HEK293 (cell line): Measurements from ENCODE around the gene HLA-DPB1.

Experiments
- CTCF ChIA-PET: fragments of 350-600 bp; formaldehyde crosslinking; extraction: SDS; loops from one replicate; lab custom pipeline; 2021; ENCODE audit warnings: antibody characterized with exemption; lab: Yijun Ruan, JAX
- POLR2A ChIA-PET: fragments of 300-600 bp; formaldehyde crosslinking; extraction: SDS; loops from one replicate; lab custom pipeline; 2020; ENCODE audit warnings: antibody characterized with exemption, inconsistent platforms; lab: Yijun Ruan, JAX
- H3K27ac ChIP-seq: fragments of 200-500 bp; sonication (Bioruptor generic); 2 replicates; pipeline ENCODE4 v1.5.1; 2014; ENCODE audit warnings: low read depth, low read length, control low read depth, inconsistent platforms; ENCODE audit errors: extremely low read depth
- H3K36me3 ChIP-seq, 2 experiments: fragments of 200-500 bp in 1 of 2; sonication (Bioruptor generic) in 1 of 2; 1 replicate in 1 of 2; 2 replicates in 1 of 2; pipeline ENCODE4 v1.5.1; 2014 to 2017; ENCODE audit warnings: inconsistent platforms in 2 of 2, low read length in 2 of 2; ENCODE audit not compliant: control insufficient read depth in 2 of 2, insufficient read depth in 1 of 2
- H3K4me1 ChIP-seq: fragments of 200-500 bp; sonication (Bioruptor generic); 2 replicates; pipeline ENCODE4 v1.5.1; 2014; ENCODE audit warnings: mild to moderate bottlenecking, low read length, inconsistent platforms; ENCODE audit not compliant: control insufficient read depth, insufficient read depth
- H3K4me3 ChIP-seq: 2 replicates; pipeline ENCODE4 v1.5.1; 2011; ENCODE audit warnings: low read depth, mild to moderate bottlenecking, control low read depth, low read length, moderate library complexity
- H3K9me3 ChIP-seq: fragments of 200-500 bp; sonication (Bioruptor generic); 2 replicates; pipeline ENCODE4 v1.5.1; 2014; ENCODE audit warnings: low read depth, low read length, inconsistent platforms; ENCODE audit not compliant: control insufficient read depth, insufficient read depth
- FEZF1 ChIP-seq: fragments of 450-650 bp; formaldehyde crosslinking; IDR thresholded peaks from 2 replicates; pipeline ENCODE4 v1.5.1; 2016; ENCODE audit warnings: missing biosample characterization, missing genetic modification characterization
- GLI2 ChIP-seq: fragments of 450-650 bp; formaldehyde crosslinking; IDR thresholded peaks from 2 replicates; pipeline ENCODE4; 2017; ENCODE audit warnings: missing biosample characterization, missing genetic modification characterization, low read depth, borderline replicate concordance
- KLF8 ChIP-seq: fragments of 450-650 bp; formaldehyde crosslinking; IDR thresholded peaks from 2 replicates; pipeline ENCODE4 v1.5.1; 2016; ENCODE audit warnings: missing biosample characterization, missing genetic modification characterization
- ZFHX2 ChIP-seq: fragments of 450-650 bp; formaldehyde crosslinking; conservative IDR thresholded peaks from 2 replicates; pipeline ENCODE4 v1.5.1; 2016; ENCODE audit warnings: missing biosample characterization, missing genetic modification characterization
- ZNF114 ChIP-seq: fragments of 450-650 bp; formaldehyde crosslinking; IDR thresholded peaks from 2 replicates; pipeline ENCODE4 v1.5.0; 2017; ENCODE audit warnings: missing biosample characterization, missing genetic modification characterization
- ZNF157 ChIP-seq: fragments of 450-650 bp; formaldehyde crosslinking; IDR thresholded peaks from 2 replicates; pipeline ENCODE4 v1.5.1; 2016; ENCODE audit warnings: missing biosample characterization, missing genetic modification characterization
- ZNF266 ChIP-seq: fragments of 450-650 bp; formaldehyde crosslinking; IDR thresholded peaks from 2 replicates; pipeline ENCODE4 v1.5.1; 2016; ENCODE audit warnings: missing biosample characterization, missing genetic modification characterization, low read depth
- ZNF354C ChIP-seq: fragments of 450-650 bp; formaldehyde crosslinking; IDR thresholded peaks from 2 replicates; pipeline ENCODE4 v1.5.1; 2016; ENCODE audit warnings: missing biosample characterization, missing genetic modification characterization, low read depth, borderline replicate concordance
- ZNF626 ChIP-seq: fragments of 450-650 bp; sonication (Bioruptor Pico); formaldehyde crosslinking; IDR thresholded peaks from 2 replicates; pipeline ENCODE4 v1.5.1; 2018; ENCODE audit warnings: missing biosample characterization, missing genetic modification characterization, inconsistent platforms
- ZNF776 ChIP-seq: fragments of 450-650 bp; formaldehyde crosslinking; IDR thresholded peaks from 2 replicates; pipeline ENCODE4 v1.5.0; 2017; ENCODE audit warnings: missing biosample characterization, missing genetic modification characterization, borderline replicate concordance
- TF ChIP-seq, protein P1 (sequence below): fragments of 450-650 bp; formaldehyde crosslinking; IDR thresholded peaks from 2 replicates; pipeline ENCODE4 v1.5.1; 2017; ENCODE audit warnings: missing biosample characterization, missing genetic modification characterization
- TF ChIP-seq, protein P2 (sequence below): fragments of 450-650 bp; formaldehyde crosslinking; IDR thresholded peaks from 2 replicates; pipeline ENCODE4 v1.5.1; 2016; ENCODE audit warnings: missing biosample characterization, missing genetic modification characterization
- TF ChIP-seq, protein P3 (sequence below): fragments of 450-650 bp; formaldehyde crosslinking; IDR thresholded peaks from 2 replicates; pipeline ENCODE4 v1.5.1; 2017; ENCODE audit warnings: missing biosample characterization, missing genetic modification characterization
- TF ChIP-seq, protein P4 (sequence below): fragments of 450-650 bp; formaldehyde crosslinking; IDR thresholded peaks from 2 replicates; pipeline ENCODE4 v1.5.1; 2016; ENCODE audit warnings: missing biosample characterization, missing genetic modification characterization

The HLA-DPB1 gene

DNA sequence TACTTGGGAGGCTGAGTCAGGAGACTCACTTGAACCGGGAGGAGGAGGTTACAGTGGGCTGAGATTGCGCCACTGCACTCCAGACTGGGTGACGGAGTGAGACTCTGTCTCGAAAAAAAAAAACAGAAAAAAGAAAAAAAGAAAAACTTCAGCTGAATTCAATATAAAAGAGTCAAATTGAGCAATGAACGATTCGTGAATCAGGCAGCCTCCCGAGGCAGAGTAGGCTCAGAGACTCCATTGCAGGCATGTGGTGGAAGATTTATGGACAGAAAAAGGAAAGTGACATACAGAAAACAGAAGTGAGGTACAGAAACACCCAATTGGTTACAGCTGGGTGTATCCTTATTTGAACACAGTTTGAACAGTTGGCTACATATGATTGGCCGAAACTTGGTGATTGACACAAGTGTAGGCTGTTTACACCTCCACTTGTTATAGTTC is 56.3 kb downstream of the HLA-DPB1 start (continued):
- TF ChIP-seq, protein P1, sequence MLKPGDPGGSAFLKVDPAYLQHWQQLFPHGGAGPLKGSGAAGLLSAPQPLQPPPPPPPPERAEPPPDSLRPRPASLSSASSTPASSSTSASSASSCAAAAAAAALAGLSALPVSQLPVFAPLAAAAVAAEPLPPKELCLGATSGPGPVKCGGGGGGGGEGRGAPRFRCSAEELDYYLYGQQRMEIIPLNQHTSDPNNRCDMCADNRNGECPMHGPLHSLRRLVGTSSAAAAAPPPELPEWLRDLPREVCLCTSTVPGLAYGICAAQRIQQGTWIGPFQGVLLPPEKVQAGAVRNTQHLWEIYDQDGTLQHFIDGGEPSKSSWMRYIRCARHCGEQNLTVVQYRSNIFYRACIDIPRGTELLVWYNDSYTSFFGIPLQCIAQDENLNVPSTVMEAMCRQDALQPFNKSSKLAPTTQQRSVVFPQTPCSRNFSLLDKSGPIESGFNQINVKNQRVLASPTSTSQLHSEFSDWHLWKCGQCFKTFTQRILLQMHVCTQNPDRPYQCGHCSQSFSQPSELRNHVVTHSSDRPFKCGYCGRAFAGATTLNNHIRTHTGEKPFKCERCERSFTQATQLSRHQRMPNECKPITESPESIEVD (tag by site-specific recombination) = no peak
- TF ChIP-seq, protein P2, sequence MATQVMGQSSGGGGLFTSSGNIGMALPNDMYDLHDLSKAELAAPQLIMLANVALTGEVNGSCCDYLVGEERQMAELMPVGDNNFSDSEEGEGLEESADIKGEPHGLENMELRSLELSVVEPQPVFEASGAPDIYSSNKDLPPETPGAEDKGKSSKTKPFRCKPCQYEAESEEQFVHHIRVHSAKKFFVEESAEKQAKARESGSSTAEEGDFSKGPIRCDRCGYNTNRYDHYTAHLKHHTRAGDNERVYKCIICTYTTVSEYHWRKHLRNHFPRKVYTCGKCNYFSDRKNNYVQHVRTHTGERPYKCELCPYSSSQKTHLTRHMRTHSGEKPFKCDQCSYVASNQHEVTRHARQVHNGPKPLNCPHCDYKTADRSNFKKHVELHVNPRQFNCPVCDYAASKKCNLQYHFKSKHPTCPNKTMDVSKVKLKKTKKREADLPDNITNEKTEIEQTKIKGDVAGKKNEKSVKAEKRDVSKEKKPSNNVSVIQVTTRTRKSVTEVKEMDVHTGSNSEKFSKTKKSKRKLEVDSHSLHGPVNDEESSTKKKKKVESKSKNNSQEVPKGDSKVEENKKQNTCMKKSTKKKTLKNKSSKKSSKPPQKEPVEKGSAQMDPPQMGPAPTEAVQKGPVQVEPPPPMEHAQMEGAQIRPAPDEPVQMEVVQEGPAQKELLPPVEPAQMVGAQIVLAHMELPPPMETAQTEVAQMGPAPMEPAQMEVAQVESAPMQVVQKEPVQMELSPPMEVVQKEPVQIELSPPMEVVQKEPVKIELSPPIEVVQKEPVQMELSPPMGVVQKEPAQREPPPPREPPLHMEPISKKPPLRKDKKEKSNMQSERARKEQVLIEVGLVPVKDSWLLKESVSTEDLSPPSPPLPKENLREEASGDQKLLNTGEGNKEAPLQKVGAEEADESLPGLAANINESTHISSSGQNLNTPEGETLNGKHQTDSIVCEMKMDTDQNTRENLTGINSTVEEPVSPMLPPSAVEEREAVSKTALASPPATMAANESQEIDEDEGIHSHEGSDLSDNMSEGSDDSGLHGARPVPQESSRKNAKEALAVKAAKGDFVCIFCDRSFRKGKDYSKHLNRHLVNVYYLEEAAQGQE (tag by site-specific recombination) = no peak
- TF ChIP-seq, protein P3, sequence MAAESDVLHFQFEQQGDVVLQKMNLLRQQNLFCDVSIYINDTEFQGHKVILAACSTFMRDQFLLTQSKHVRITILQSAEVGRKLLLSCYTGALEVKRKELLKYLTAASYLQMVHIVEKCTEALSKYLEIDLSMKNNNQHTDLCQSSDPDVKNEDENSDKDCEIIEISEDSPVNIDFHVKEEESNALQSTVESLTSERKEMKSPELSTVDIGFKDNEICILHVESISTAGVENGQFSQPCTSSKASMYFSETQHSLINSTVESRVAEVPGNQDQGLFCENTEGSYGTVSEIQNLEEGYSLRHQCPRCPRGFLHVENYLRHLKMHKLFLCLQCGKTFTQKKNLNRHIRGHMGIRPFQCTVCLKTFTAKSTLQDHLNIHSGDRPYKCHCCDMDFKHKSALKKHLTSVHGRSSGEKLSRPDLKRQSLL (tag by site-specific recombination) = no peak

DNA sequence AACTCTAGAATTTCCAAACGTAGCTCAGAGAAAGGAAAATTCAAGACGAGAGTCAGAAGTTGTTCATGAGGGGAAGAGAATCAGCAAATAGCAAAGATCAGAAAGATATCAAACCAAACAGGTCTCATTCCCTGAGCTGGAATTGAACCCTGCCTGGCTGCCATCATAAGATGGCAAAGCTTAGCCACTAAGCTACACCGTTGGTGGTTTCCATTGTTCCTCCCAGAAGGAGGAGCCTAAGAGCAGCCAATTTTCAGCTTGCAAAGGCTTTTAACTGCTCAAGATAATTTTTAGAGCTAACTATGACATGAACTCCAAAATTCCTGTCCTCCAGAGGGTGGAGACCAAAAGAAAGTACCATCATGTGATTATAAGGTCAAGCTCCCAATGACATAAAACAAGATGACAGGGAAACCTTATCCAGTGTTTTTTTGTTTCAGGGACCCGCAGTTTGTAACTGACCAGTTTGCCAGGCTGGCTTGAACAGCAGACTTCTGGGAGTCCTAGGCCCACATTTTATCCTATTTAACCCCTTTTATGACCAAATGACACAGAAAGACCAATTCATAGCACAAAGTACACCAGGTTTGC is 60.6 kb downstream of the HLA-DPB1 start:
- Histone ChIP-seq H3K9me3 (no peaks in the 10 kb centered on the region), H3K27ac (no peak overlapping the region), H3K4me3 (no peak overlapping the region)
- TF ChIP-seq ZNF114 (no peak), ZNF776 (tag by site-specific recombination) (no peak), KLF8 (tag by site-specific recombination) (no peak), ZNF626 (tag by site-specific recombination) (no peak), GLI2 (no peak), ZFHX2 (no peak), ZNF266 (tag by site-specific recombination) (no peak), ZNF354C (tag by site-specific recombination) (no peak), FEZF1 (no peak), ZNF157 (no peak)
- TF ChIP-seq, protein P4, sequence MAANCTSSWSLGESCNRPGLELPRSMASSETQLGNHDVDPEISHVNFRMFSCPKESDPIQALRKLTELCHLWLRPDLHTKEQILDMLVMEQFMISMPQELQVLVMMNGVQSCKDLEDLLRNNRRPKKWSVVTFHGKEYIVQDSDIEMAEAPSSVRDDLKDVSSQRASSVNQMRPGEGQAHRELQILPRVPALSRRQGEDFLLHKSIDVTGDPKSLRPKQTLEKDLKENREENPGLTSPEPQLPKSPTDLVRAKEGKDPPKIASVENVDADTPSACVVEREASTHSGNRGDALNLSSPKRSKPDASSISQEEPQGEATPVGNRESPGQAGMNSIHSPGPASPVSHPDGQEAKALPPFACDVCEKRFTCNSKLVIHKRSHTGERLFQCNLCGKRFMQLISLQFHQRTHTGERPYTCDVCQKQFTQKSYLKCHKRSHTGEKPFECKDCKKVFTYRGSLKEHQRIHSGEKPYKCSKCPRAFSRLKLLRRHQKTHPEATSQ (tag by site-specific recombination) = no peak
- TF ChIP-seq, all 188 proteins: peak for 0
- Histone ChIP-seq H3K36me3 (no peaks in the 10 kb centered on the region), H3K4me1 (no peaks in the 10 kb centered on the region)
- ChIA-PET POLR2A (interaction anchor here (0.6 kb wide), 1 partner anchor 115 kb away, joined by 3 read pairs; no protein-coding TSS in a partner anchor), CTCF (interaction anchor here (0.6 to 2.6 kb wide), 13 partner anchors 10 to 270 kb away, joined by 3 to 11 read pairs (median 4); no protein-coding TSS in a partner anchor)
